HG03135 (cell line): ENCODE data around the gene ATG13.
A peak's percentile ranks its signal among the peaks of the same experiment; 100 is the strongest.
"Not testable (repeated sequence)": the region's sequence is repeated elsewhere in the genome, so short reads cannot be mapped to it uniquely, and the experiment has no call there.

Experiments
- ATAC-seq: cut with Tn5 transposase; IDR thresholded peaks from one replicate; pipeline ENCODE4 v1.9.1; 2021; ENCODE audit warnings: mild to moderate bottlenecking, moderate library complexity; ENCODE audit not compliant: unreplicated experiment

ATG13 gene

GRCh38 chr11:46617134-46617971 lies at the start of gene ATG13, which contains the start of gene HARBI1:
Gene ATG13, plus strand, starts transcription at chr11:46617553. Its CDS starts 26,739 bp downstream, at chr11:46644292.
Gene HARBI1, minus strand, starts transcription at chr11:46617227. Its CDS starts 990 bp downstream, at chr11:46616237.
- peak; percentile 89 for ATAC-seq

GRCh38 chr11:46570790-46571398 lies 46.5 kb upstream of the ATG13 start:
- no peak for ATAC-seq

- no peak for ATAC-seq
These were observed 42.7 kb upstream of the ATG13 start for GRCh38 chr11:46574656-46575055.

- ATAC-seq, result no peak
These were observed 40.3 kb upstream of the ATG13 start for GRCh38 chr11:46577058-46577457.

GRCh38 chr11:46582588-46582987 lies 34.8 kb upstream of the ATG13 start:
- ATAC-seq, result no peak

GRCh38 chr11:46583513-46583912 lies 33.8 kb upstream of the ATG13 start:
- not testable (repeated sequence) for ATAC-seq

GRCh38 chr11:46588131-46588530 lies 29.2 kb upstream of the ATG13 start:
- no peak for ATAC-seq

GRCh38 chr11:46588915-46589314 lies 28.4 kb upstream of the ATG13 start:
- no peak for ATAC-seq

GRCh38 chr11:46590740-46591605 lies 26.4 kb upstream of the ATG13 start:
- no peak for ATAC-seq

- peak; percentile 80 for ATAC-seq
These were observed 23.6 kb upstream of the ATG13 start, which contains the start of gene AMBRA1 for GRCh38 chr11:46593550-46594373. Gene AMBRA1, minus strand, starts transcription at chr11:46594023. Its CDS starts 45,643 bp downstream, at chr11:46548380.

- no peak for ATAC-seq
These were observed 23.0 kb upstream of the ATG13 start for GRCh38 chr11:46594374-46594700.

GRCh38 chr11:46594785-46595184 lies 22.6 kb upstream of the ATG13 start:
- no peak for ATAC-seq

GRCh38 chr11:46597155-46597554 lies 20.2 kb upstream of the ATG13 start:
- no peak for ATAC-seq

GRCh38 chr11:46597609-46598219 lies 19.6 kb upstream of the ATG13 start:
- ATAC-seq, result no peak

GRCh38 chr11:46599340-46600193 lies 17.8 kb upstream of the ATG13 start:
- no peak for ATAC-seq

- no peak for ATAC-seq
These were observed 17.0 kb upstream of the ATG13 start for GRCh38 chr11:46600194-46600960.

- no peak for ATAC-seq
These were observed 16.2 kb upstream of the ATG13 start for GRCh38 chr11:46601129-46601528.

- no peak for ATAC-seq
These were observed 13.5 kb upstream of the ATG13 start for GRCh38 chr11:46603704-46604308.
